H9 (cell line): ENCODE results near the gene LIPM. TPM values are rescaled to one million over a fixed set of nuclear protein-coding genes. Genes with fewer than 3 reads are reported as not detected.

ENCODE experiments used
- DNase-seq: peaks from one replicate; pipeline ENCODE4 v3.0.0-alpha.2; 2017
- H2AFZ ChIP-seq: one replicate; pipeline ENCODE4 v1.6.1; 2013; ENCODE audit warnings: mild to moderate bottlenecking, low read length, control low read depth, moderate library complexity
- H2AK5ac ChIP-seq: 2 replicates; pipeline ENCODE4 v1.6.1; 2013; ENCODE audit warnings: low read length, control low read depth, mixed read lengths; ENCODE audit not compliant: insufficient read length
- H2BK120ac ChIP-seq: one replicate; pipeline ENCODE4 v1.6.1; 2013; ENCODE audit warnings: low read depth, mild to moderate bottlenecking, low read length, control low read depth, inconsistent platforms; ENCODE audit not compliant: poor library complexity, severe bottlenecking
- H2BK12ac ChIP-seq: 2 replicates; pipeline ENCODE4 v1.6.1; 2013; ENCODE audit warnings: low read length, control low read depth, mixed read lengths, low read depth; ENCODE audit not compliant: insufficient read length
- H2BK15ac ChIP-seq: 2 replicates; pipeline ENCODE4 v1.6.1; 2013; ENCODE audit warnings: low read depth, low read length, control low read depth
- H2BK20ac ChIP-seq: one replicate; pipeline ENCODE4 v1.6.1; 2013; ENCODE audit warnings: low read depth, mild to moderate bottlenecking, low read length, control low read depth, inconsistent platforms; ENCODE audit not compliant: poor library complexity, severe bottlenecking
- H2BK5ac ChIP-seq: 2 replicates; pipeline ENCODE4 v1.6.1; 2013; ENCODE audit warnings: low read length, control low read depth, mixed read lengths; ENCODE audit not compliant: insufficient read length
- H3K14ac ChIP-seq: 2 replicates; pipeline ENCODE4 v1.6.1; 2013; ENCODE audit warnings: low read length, control low read depth; ENCODE audit not compliant: insufficient read depth
- H3K18ac ChIP-seq: 2 replicates; pipeline ENCODE4 v1.6.1; 2013; ENCODE audit warnings: low read depth, mild to moderate bottlenecking, mixed read lengths, low read length, control low read depth; ENCODE audit not compliant: insufficient read length
- H3K23ac ChIP-seq: 2 replicates; pipeline ENCODE4 v1.6.1; 2013; ENCODE audit warnings: low read length, control low read depth, mixed read lengths, low read depth; ENCODE audit not compliant: insufficient read length
- H3K23me2 ChIP-seq: 2 replicates; pipeline ENCODE4 v1.6.1; 2013; ENCODE audit warnings: low read depth, mild to moderate bottlenecking, mixed read lengths, low read length, control low read depth; ENCODE audit not compliant: insufficient read length, poor library complexity, severe bottlenecking
- H3K27ac ChIP-seq: 2 replicates; pipeline ENCODE4 v1.5.1; 2013; ENCODE audit warnings: low read length, control low read depth, mixed read lengths, low read depth; ENCODE audit not compliant: insufficient read length
- H3K27me3 ChIP-seq: 2 replicates; pipeline ENCODE4 v1.6.1; 2013; ENCODE audit warnings: low read length, control low read depth, inconsistent platforms; ENCODE audit not compliant: insufficient read depth
- H3K4ac ChIP-seq: 2 replicates; pipeline ENCODE4 v1.6.1; 2013; ENCODE audit warnings: low read depth, mild to moderate bottlenecking, control low read depth, inconsistent platforms, low read length, moderate library complexity
- H3K4me1 ChIP-seq: 2 replicates; pipeline ENCODE4 v1.6.1; 2013; ENCODE audit warnings: low read length, control low read depth, inconsistent platforms; ENCODE audit not compliant: insufficient read depth
- H3K4me2 ChIP-seq: 2 replicates; pipeline ENCODE4 v1.6.1; 2013; ENCODE audit warnings: low read length, control low read depth, mixed read lengths; ENCODE audit not compliant: insufficient read length, insufficient read depth
- H3K56ac ChIP-seq: 2 replicates; pipeline ENCODE4 v1.6.1; 2013; ENCODE audit warnings: low read depth, mild to moderate bottlenecking, mixed read lengths, low read length, control low read depth; ENCODE audit not compliant: insufficient read length
- H3K79me1 ChIP-seq: 2 replicates; pipeline ENCODE4 v1.6.1; 2013; ENCODE audit warnings: low read depth, mild to moderate bottlenecking, moderate library complexity, low read length, control low read depth, inconsistent platforms; ENCODE audit not compliant: insufficient read depth, poor library complexity, severe bottlenecking
- H3K79me2 ChIP-seq: 2 replicates; pipeline ENCODE4 v1.6.1; 2013; ENCODE audit warnings: low read length, control low read depth, inconsistent platforms; ENCODE audit not compliant: insufficient read depth
- H3K9ac ChIP-seq: 2 replicates; pipeline ENCODE4 v1.6.1; 2013; ENCODE audit warnings: low read length, control low read depth, mixed read lengths; ENCODE audit not compliant: insufficient read length; ENCODE audit errors: extremely low read depth
- H3K9me3 ChIP-seq: one replicate; pipeline ENCODE4 v1.6.1; 2013; ENCODE audit warnings: low read depth, low read length, inconsistent platforms; ENCODE audit not compliant: control insufficient read depth
- H3T11ph ChIP-seq: one replicate; pipeline ENCODE4 v1.6.1; 2013; ENCODE audit warnings: mild to moderate bottlenecking, low read length, control low read depth, inconsistent platforms
- H4K20me1 ChIP-seq: one replicate; pipeline ENCODE4 v1.6.1; 2013; ENCODE audit not compliant: control insufficient read depth, insufficient read length, insufficient read depth
- H4K5ac ChIP-seq: 2 replicates; pipeline ENCODE4 v1.6.1; 2013; ENCODE audit warnings: low read depth, mild to moderate bottlenecking, mixed read lengths, low read length, control low read depth; ENCODE audit not compliant: insufficient read length
- H4K8ac ChIP-seq: replicated peaks from 2 replicates; pipeline ENCODE4 v1.6.1; 2013; ENCODE audit warnings: low read length, control low read depth, mixed read lengths, low read depth; ENCODE audit not compliant: insufficient read length
- H4K91ac ChIP-seq: 2 replicates; pipeline ENCODE4 v1.6.1; 2013; ENCODE audit warnings: low read depth, mild to moderate bottlenecking, moderate library complexity, mixed read lengths, low read length, control low read depth; ENCODE audit not compliant: insufficient read length
- H3K27ac Mint-ChIP-seq, 3 experiments: 2 replicates in 2 of 3; 3 replicates in 1 of 3; pipeline ENCODE4 v1.8.0; 2020 to 2021; ENCODE audit warnings: mixed read lengths in 3 of 3, mild to moderate bottlenecking in 1 of 3, moderate library complexity in 1 of 3
- H3K27me3 Mint-ChIP-seq: 2 replicates; pipeline ENCODE4 v1.8.0; 2021; ENCODE audit warnings: low read depth, mild to moderate bottlenecking, moderate library complexity, mixed read lengths
- H3K36me3 Mint-ChIP-seq, 3 experiments: 2 replicates in 2 of 3; 3 replicates in 1 of 3; pipeline ENCODE4 v1.8.0; 2020 to 2021; ENCODE audit warnings: low read depth in 3 of 3, mixed read lengths in 3 of 3; ENCODE audit not compliant: insufficient read depth in 1 of 3
- H3K4me1 Mint-ChIP-seq, 2 experiments: 2 replicates each; pipeline ENCODE4 v1.8.0; 2020; ENCODE audit warnings: mixed read lengths in 2 of 2
- H3K4me3 Mint-ChIP-seq, 2 experiments: 2 replicates in 1 of 2; 3 replicates in 1 of 2; pipeline ENCODE4 v1.8.0; 2020 to 2021; ENCODE audit warnings: mild to moderate bottlenecking in 2 of 2, mixed read lengths in 2 of 2, moderate library complexity in 1 of 2
- H3K9me3 Mint-ChIP-seq, 2 experiments: 2 replicates in 1 of 2; 3 replicates in 1 of 2; pipeline ENCODE4 v1.8.0; 2020; ENCODE audit warnings: mild to moderate bottlenecking in 2 of 2, mixed read lengths in 2 of 2, moderate library complexity in 1 of 2
- CTCF ChIP-seq: fragments of 200-600 bp; sonication (generic); conservative IDR thresholded peaks from 3 replicates; pipeline ENCODE4 v1.8.0; 2021; ENCODE audit warnings: antibody characterized with exemption, mild to moderate bottlenecking
- WGBS: extraction: QIAGEN DNeasy Blood & Tissue Kit; methylation state at CpG from one replicate; pipeline ENCODE4 v1.1.7; 2013; ENCODE audit warnings: missing lambda C conversion rate, low lambda C conversion rate, mixed read lengths; ENCODE audit not compliant: insufficient read length; ENCODE audit errors: extremely low coverage; 5-methylcytosine and 5-hydroxymethylcytosine counted together
- total RNA-seq: library from RNA; stranded (reverse); gene quantifications from 2 replicates; pipeline ENCODE4 v1.2.1, GENCODE V29; 2021

Gene LIPM
- total RNA-seq, 1 experiment from 2014 or later = not detected

- Histone ChIP-seq H3K14ac (no peak overlapping the region), H3K79me1 (no peaks in the 10 kb centered on the region), H3K9ac (no peak overlapping the region), H4K5ac (no peak overlapping the region), H2BK20ac (no peak overlapping the region), H2AK5ac (no peak overlapping the region), H3K4me2 (no peak overlapping the region), H2AFZ (no peak overlapping the region), H3K23me2 (no peaks in the 10 kb centered on the region), H4K8ac (no peak overlapping the region), H4K91ac (no peak overlapping the region), H3K27me3 (no peaks in the 10 kb centered on the region), H3T11ph (no peak overlapping the region), H3K4me1 (no peaks in the 10 kb centered on the region), H2BK15ac (no peak overlapping the region), H3K18ac (no peak overlapping the region), H4K20me1 (no peaks in the 10 kb centered on the region), H3K9me3 (no peaks in the 10 kb centered on the region), H3K79me2 (no peaks in the 10 kb centered on the region), H3K27ac (no peak overlapping the region), H2BK12ac (no peak overlapping the region), H3K56ac (no peak overlapping the region), H2BK120ac (no peak overlapping the region), H3K23ac (no peak overlapping the region), H3K4ac (no peak overlapping the region), H2BK5ac (no peak overlapping the region)
- no peaks in the 10 kb centered on the region for H3K36me3 Mint-ChIP-seq
- H3K27me3 Mint-ChIP-seq = peaks cover 1% of the 10 kb centered on the region; the same call in 1 of the 2 replicates
- no peak overlapping the region for H3K4me3 Mint-ChIP-seq
- H3K4me1 Mint-ChIP-seq = peaks cover 3 to 4% of the 10 kb centered on the region in 2 experiments; a peak in 3 of 4 replicates
- no peak overlapping the region for H3K27ac Mint-ChIP-seq
- WGBS = no CpG with 5 or more reads among the region's 1 CpG
- no peak for DNase-seq
- H3K9me3 Mint-ChIP-seq = no peaks in the 10 kb centered on the region
- no peak for TF ChIP-seq CTCF
Observed at GRCh38 chr10:88794731-88795130, 7.8 kb upstream of the LIPM start.
